Body of pancreas (tissue), 4 donors: Measurements from ENCODE around the gene ATXN10.

Experiments
- CTCF ChIP-seq, 7 experiments: fragments of 450-650 bp in 4 of 7; fragments of 200-600 bp in 3 of 7; sonication (generic) in 3 of 7; IDR thresholded peaks; one replicate each; pipeline ENCODE4 v1.5.1; 2016 to 2019; ENCODE audit warnings: antibody characterized with exemption in 7 of 7
- POLR2A ChIP-seq, 3 donors: fragments of 450-650 bp; IDR thresholded peaks; one replicate each; pipeline ENCODE4 v1.6.1; 2016; ENCODE audit warnings: antibody characterized with exemption in 3 of 3, mild to moderate bottlenecking in 2 of 3

- TF ChIP-seq POLR2A (IDR thresholded peaks at IDR 0.05): no peak
- no peak for TF ChIP-seq CTCF (IDR thresholded peaks at IDR 0.05)
Measured at GRCh38 chr22:45885941-45886395, 214.3 kb downstream of the ATXN10 start.
